SU-DHL-6 (cell line): Measurements from ENCODE around the gene PIGH.

Source experiments
- H2AFZ ChIP-seq: fragments of 200-600 bp; sonication (generic); 2 replicates; pipeline ENCODE4 v1.6.1; 2014; ENCODE audit warnings: low read depth, mild to moderate bottlenecking, moderate library complexity, mixed read lengths, antibody characterized with exemption, low read length; ENCODE audit not compliant: severe bottlenecking
- H3F3A ChIP-seq: fragments of 200-600 bp; shearing (Covaris generic); 2 replicates; pipeline ENCODE4 v1.6.0; 2016; ENCODE audit warnings: antibody characterized with exemption, mild to moderate bottlenecking; ENCODE audit not compliant: insufficient read depth
- H3K27ac ChIP-seq: fragments of 200-600 bp; sonication (generic); 2 replicates; pipeline ENCODE4 v1.5.1; 2016; ENCODE audit warnings: low read depth, mild to moderate bottlenecking, low read length, moderate library complexity, mixed read lengths
- H3K27me3 ChIP-seq: fragments of 200-600 bp; sonication (generic), shearing (Covaris generic); 2 replicates; pipeline ENCODE4 v1.6.0; 2014; ENCODE audit warnings: mild to moderate bottlenecking, low read length
- H3K36me3 ChIP-seq: fragments of 200-600 bp; sonication (generic); 2 replicates; pipeline ENCODE4 v1.6.1; 2014; ENCODE audit warnings: mild to moderate bottlenecking, low read length, mixed read lengths
- H3K4me2 ChIP-seq: fragments of 300-600, 200-600 bp; shearing (Covaris generic), sonication (generic); 2 replicates; pipeline ENCODE4 v1.6.0; 2014; ENCODE audit warnings: low read length, low read depth, mild to moderate bottlenecking; ENCODE audit not compliant: poor library complexity, severe bottlenecking
- H3K4me3 ChIP-seq: fragments of 200-600 bp; sonication (generic); 2 replicates; pipeline ENCODE4 v1.5.1; 2014; ENCODE audit warnings: antibody characterized with exemption, low read length, mild to moderate bottlenecking, mixed read lengths; ENCODE audit not compliant: insufficient read depth, poor library complexity, severe bottlenecking
- H3K79me2 ChIP-seq: fragments of 200-600 bp; sonication (generic); 2 replicates; pipeline ENCODE4 v1.6.1; 2014; ENCODE audit warnings: mild to moderate bottlenecking, low read length, moderate library complexity; ENCODE audit not compliant: insufficient read depth
- H3K9ac ChIP-seq: fragments of 200-600 bp; sonication (generic); 2 replicates; pipeline ENCODE4 v1.7.0; 2014; ENCODE audit warnings: mild to moderate bottlenecking, low read length
- H3K9me2 ChIP-seq: fragments of 200-600 bp; sonication (generic); replicated peaks from 2 replicates; pipeline ENCODE4 v1.6.1; 2014; ENCODE audit warnings: low read length; ENCODE audit not compliant: insufficient read depth
- H3K9me3 ChIP-seq: fragments of 200-600 bp; sonication (generic); 2 replicates; pipeline ENCODE4 v1.6.1; 2014; ENCODE audit warnings: low read length, mixed read lengths; ENCODE audit not compliant: insufficient read depth
- H4K20me1 ChIP-seq: fragments of 200-600 bp; sonication (generic); 2 replicates; pipeline ENCODE4 v1.6.1; 2014; ENCODE audit warnings: low read depth, mild to moderate bottlenecking, antibody characterized with exemption, low read length, moderate library complexity, mixed read lengths
- EZH2phosphoT487 ChIP-seq: fragments of 200-600 bp; sonication (generic), shearing (Covaris generic); conservative IDR thresholded peaks from 2 replicates; pipeline ENCODE4 v1.6.1; 2018; ENCODE audit warnings: mild to moderate bottlenecking, antibody characterized with exemption, low read length, moderate library complexity, mixed read lengths
- TF ChIP-seq, protein P1 (sequence below): fragments of 200-600 bp; sonication (generic); IDR thresholded peaks from one replicate; pipeline ENCODE4 v1.5.1; 2017; ENCODE audit warnings: antibody characterized with exemption, mild to moderate bottlenecking, low read length, moderate library complexity; ENCODE audit not compliant: insufficient read depth, poor library complexity, severe bottlenecking

Gene PIGH

DNA sequence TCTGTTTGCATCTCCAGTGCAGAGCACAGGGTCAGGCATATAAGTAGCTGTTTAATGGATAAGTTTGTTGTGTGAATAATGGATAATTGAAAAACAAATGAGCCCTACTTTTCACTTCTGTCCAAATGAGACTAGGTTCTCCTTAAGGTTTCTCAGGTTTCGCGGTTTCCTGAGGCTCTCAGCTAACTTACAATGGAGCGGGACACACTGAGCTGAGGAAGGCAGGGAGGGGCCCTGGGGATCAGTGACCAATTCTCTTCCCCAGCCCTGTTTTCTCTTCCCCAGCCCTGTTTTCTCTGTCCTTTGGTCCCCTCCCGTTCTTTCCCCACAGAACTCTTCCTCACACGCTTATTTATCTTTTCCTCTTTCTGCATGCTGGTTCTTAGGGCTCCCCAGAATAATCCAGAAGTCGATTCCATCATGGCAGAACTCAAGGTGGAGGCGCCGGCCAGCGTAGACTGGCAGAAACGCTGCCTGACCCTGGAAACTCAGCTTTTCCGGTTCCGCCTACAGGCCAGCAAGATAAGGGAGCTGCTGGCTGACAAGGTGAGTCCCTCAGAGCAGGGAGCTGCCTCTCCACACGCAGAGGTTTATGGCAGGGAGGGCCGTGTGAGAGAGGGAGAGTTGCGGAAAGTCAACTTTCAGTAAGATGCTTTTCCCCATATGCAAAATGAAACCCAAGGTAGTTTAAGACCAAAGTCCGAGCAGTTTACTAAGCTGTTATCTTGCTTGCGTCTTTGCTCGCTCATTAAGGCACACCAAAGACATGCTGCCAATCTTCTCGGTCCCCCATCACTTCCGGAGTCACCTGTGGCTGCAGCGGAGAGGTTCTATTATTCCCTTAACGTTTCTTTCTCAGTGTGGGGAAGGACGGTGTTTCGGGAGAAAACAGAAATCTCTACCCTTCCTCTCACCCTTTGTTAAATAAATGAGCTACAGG is 58.4 kb downstream of the PIGH start:
- no peaks in the 10 kb centered on the region for H3F3A ChIP-seq
- H3K9me2 ChIP-seq: no peaks in the 10 kb centered on the region
- H3K27me3 ChIP-seq: no peaks in the 10 kb centered on the region
- H3K4me2 ChIP-seq: no peak overlapping the region
- H3K79me2 ChIP-seq: no peaks in the 10 kb centered on the region
- no peak for TF ChIP-seq EZH2phosphoT487
- TF ChIP-seq, protein P1, sequence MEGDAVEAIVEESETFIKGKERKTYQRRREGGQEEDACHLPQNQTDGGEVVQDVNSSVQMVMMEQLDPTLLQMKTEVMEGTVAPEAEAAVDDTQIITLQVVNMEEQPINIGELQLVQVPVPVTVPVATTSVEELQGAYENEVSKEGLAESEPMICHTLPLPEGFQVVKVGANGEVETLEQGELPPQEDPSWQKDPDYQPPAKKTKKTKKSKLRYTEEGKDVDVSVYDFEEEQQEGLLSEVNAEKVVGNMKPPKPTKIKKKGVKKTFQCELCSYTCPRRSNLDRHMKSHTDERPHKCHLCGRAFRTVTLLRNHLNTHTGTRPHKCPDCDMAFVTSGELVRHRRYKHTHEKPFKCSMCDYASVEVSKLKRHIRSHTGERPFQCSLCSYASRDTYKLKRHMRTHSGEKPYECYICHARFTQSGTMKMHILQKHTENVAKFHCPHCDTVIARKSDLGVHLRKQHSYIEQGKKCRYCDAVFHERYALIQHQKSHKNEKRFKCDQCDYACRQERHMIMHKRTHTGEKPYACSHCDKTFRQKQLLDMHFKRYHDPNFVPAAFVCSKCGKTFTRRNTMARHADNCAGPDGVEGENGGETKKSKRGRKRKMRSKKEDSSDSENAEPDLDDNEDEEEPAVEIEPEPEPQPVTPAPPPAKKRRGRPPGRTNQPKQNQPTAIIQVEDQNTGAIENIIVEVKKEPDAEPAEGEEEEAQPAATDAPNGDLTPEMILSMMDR: no peak
- no peaks in the 10 kb centered on the region for H3K9me3 ChIP-seq
- H3K4me3 ChIP-seq: no peak overlapping the region
- no peak overlapping the region for H3K27ac ChIP-seq
- no peaks in the 10 kb centered on the region for H3K36me3 ChIP-seq
- H2AFZ ChIP-seq: no peak overlapping the region
- no peak overlapping the region for H3K9ac ChIP-seq
- no peaks in the 10 kb centered on the region for H4K20me1 ChIP-seq
